ENCODE measurements around the gene SLC4A3.

GRCh38 chr2:219672406-219672805 is 45.0 kb downstream of the SLC4A3 start:
- no peak for TF ChIP-seq TARDBP (IDR thresholded peaks at IDR 0.05)
- no peak for TF ChIP-seq FOXK2 (IDR thresholded peaks at IDR 0.05)
- TF ChIP-seq CTBP1 (IDR thresholded peaks at IDR 0.05; ENCODE audit: borderline replicate concordance) = no peak
- no peak for TF ChIP-seq SUZ12 (IDR thresholded peaks at IDR 0.05)
- TF ChIP-seq ELF4 (IDR thresholded peaks at IDR 0.05) = no peak
- no peak for TF ChIP-seq LEF1 (IDR thresholded peaks at IDR 0.05; ENCODE audit: borderline replicate concordance)
- no peak for TF ChIP-seq ARNT (IDR thresholded peaks at IDR 0.05)
- TF ChIP-seq FOXM1 (IDR thresholded peaks at IDR 0.05; ENCODE audit: borderline replicate concordance) = no peak
- no peak for TF ChIP-seq FOXA1 (IDR thresholded peaks at IDR 0.05)
- no peak for TF ChIP-seq NFRKB (IDR thresholded peaks at IDR 0.05)
- no peak for TF ChIP-seq SP1 (IDR thresholded peaks at IDR 0.05)
- no peak for TF ChIP-seq BHLHE40 (IDR thresholded peaks at IDR 0.05; ENCODE audit: borderline replicate concordance)
- TF ChIP-seq HDGF (IDR thresholded peaks at IDR 0.05; ENCODE audit: borderline replicate concordance) = no peak
- TF ChIP-seq L3MBTL2 (conservative IDR thresholded peaks at IDR 0.05) = no peak

Measured in HEK293T (cell line).